ENCODE measurements around the gene DMD.

GRCh38 chrX:33190016-33190415, 21.3 kb downstream of the DMD start:
- no peak for TF ChIP-seq CTCF (conservative IDR thresholded peaks at IDR 0.05)
- TF ChIP-seq ZFX (IDR thresholded peaks at IDR 0.05) = no peak

Measured in C4-2B (cell line).